Stimulated activated CD8-positive, alpha-beta memory T cell treated with anti-CD3 and anti-CD28 coated beads, Interleukin-7, amount 100 ng/mL, for 24 hours (primary cell): ENCODE results near the gene GUK1.

ENCODE experiments used
- DNase-seq: peaks from one replicate; pipeline ENCODE4 v3.0.0-alpha.2; 2020; ENCODE audit warnings: low read depth

GUK1 gene

GRCh38 chr1:228139931-228140723 lies at the start of gene GUK1:
TSS of gene GUK1 (plus strand) at chr1:228140279. CDS start at chr1:228140303, 24 bp downstream.
- DNase-seq = peak; percentile 98

DNA sequence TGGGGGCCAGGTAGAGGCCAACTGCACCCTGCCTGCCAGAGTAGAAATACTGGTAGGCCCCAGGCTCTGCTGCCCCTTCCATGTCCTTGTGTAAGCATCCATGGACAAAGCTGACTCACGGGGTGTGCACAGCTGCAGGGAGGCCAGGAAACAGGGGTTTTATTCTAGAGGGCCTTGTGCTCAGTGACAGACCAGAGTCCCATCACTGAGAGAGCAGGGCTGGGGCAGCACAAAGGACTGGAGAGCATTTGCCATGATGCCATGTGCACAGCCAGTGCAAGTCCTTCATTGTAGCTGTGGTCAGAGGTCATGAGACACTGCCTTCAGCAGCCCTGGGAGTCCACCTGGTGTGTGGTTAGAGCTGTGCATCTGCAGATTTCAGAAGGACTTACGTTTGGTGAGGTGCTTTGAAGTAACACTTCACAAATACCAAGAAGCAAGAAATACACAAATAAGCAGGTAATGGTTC lies 49.4 kb upstream of the GUK1 start:
- DNase-seq = no peak

DNA sequence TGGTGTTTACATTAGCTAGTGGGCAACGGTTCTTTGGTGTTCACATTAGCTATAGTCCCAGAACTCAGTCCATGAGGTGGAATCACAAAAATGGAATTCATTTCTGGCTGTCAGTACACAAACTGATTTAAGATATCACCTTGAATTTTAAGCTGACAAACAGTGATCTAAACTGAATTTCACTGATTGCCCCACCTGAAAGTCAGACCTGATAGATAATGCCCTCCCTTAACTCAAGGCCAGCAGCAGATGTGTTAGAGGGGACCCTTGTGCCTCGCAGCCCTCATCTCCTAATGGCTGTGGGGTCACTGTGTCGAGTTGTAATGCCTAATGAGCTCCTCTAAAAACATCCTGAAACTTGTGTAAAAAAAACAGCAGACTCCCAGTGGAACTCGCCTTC lies 49.0 kb upstream of the GUK1 start:
- DNase-seq = no peak

- DNase-seq = no peak
These were observed 47.6 kb upstream of the GUK1 start for GRCh38 chr1:228092342-228093049.

DNA sequence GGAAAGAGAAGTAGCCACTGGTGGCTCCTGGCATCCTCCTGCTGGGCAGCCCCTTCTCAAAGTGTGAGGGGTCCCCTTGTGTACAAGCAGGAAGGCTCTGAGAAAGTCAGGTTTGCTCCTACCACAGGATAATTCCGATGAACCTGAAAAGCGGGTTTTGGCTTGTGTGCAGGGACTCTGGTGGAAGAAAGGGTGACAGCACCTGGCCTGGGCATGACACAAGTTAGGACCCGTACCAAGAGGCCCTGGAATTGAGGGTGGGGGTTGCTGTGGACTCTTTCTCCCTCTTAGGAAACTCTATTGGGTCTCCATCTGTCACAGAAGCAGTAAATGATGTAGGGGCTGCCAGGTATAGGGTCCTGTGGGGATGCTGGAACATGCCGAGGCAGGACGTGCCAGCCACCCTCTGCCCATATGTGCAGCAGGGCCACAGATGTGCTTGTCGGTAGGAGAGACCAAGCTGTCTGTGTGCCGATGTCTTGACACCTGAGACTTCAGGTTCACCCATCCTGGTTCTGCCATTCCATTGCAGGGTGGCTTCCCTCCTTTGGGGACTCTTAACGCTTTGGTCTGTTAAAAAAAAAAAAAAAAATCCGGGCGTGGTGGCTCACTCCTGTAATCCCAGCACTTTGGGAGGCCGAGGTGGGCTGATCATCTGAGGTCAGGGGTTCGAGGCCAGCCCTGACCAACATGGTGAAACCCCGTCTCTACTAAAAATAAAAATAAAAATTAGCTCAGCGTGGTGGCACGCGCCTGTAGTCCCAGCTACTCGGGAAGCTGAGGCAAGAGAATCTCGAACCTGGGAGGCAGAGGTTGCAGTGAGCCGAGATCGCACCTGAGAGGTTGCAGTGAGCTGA lies 46.8 kb upstream of the GUK1 start:
- DNase-seq = no peak

DNA sequence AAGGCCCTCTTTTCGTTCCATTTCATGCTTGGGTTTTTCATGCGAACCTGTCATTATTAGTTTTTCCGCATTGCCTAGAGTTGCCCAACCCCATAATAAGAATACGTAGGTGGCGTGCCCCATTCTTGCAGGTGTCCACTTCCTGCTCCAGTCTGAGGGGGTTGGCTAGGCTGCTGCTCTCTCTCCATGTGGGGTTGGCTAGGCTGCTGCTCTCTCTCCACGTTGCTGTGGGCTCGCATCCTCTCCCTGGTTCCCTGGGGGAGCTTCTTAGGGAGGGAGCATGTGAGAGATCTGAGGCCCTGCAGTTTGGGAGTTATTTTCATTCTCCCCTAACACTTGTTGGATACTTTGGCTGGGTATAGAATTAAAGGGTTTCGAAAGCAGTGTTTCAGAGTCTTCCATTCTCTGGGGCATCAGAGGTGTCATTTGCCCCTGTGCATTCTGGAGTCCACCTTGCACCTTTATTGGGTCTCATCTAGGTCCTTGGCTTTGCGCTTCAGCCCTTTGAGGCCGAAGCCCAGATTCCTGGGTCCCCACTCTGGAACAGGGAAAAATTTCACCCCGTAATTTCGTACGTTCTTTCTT lies 45.6 kb upstream of the GUK1 start:
- DNase-seq = no peak

- no peak for DNase-seq
These were observed 44.9 kb upstream of the GUK1 start for GRCh38 chr1:228095161-228095560.

GRCh38 chr1:228095938-228096337 lies 44.1 kb upstream of the GUK1 start:
- DNase-seq = no peak

- no peak for DNase-seq
These were observed 43.4 kb upstream of the GUK1 start for GRCh38 chr1:228096416-228097332.

DNA sequence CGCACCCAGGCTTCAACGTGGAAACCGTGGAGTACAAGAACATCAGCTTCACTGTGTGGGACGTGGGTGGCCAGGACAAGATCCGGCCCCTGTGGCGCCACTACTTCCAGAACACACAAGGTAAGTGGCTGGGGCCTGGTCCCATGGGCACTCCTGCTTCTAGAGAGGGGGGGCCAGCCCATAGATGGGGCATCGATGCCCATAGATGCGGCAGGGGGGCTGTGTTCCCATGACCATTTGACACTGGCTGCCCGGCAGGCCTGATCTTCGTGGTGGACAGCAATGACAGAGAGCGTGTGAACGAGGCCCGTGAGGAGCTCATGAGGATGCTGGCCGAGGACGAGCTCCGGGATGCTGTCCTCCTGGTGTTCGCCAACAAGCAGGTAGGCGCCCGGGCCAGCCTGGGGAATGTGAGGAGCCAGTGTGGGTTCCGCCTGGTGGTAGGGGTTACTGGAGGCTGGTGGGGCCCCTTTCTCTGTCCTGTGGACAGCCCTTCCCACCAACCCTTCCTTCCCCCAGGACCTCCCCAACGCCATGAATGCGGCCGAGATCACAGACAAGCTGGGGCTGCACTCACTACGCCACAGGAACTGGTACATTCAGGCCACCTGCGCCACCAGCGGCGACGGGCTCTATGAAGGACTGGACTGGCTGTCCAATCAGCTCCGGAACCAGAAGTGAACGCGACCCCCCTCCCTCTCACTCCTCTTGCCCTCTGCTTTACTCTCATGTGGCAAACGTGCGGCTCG lies 42.6 kb upstream of the GUK1 start:
- no peak for DNase-seq

- no peak for DNase-seq
These were observed 41.7 kb upstream of the GUK1 start for GRCh38 chr1:228098323-228098931.

GRCh38 chr1:228099331-228099732 lies 40.7 kb upstream of the GUK1 start:
- DNase-seq = no peak

- DNase-seq = no peak
These were observed 39.1 kb upstream of the GUK1 start for GRCh38 chr1:228100822-228101613.

DNA sequence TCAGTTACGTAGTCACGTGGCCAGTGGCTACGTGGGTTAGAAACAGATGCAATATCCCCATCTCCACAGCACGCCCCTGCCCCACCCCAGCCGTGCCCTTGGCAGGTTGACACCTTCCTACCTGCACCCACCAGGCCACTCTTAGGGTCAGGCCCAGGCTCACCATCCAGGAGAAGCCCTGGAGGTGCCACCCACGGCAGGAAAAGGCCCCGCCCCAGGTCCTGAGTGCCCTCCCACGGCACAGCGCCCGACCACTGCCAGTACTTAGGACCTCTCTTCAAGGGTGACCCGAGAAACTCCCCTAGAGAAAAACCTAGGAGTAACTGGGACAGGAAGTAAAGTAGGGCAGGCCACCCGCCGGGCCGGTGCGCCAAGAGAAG lies 38.5 kb upstream of the GUK1 start:
- no peak for DNase-seq

GRCh38 chr1:228101994-228102790 lies 37.9 kb upstream of the GUK1 start:
- DNase-seq = no peak

DNA sequence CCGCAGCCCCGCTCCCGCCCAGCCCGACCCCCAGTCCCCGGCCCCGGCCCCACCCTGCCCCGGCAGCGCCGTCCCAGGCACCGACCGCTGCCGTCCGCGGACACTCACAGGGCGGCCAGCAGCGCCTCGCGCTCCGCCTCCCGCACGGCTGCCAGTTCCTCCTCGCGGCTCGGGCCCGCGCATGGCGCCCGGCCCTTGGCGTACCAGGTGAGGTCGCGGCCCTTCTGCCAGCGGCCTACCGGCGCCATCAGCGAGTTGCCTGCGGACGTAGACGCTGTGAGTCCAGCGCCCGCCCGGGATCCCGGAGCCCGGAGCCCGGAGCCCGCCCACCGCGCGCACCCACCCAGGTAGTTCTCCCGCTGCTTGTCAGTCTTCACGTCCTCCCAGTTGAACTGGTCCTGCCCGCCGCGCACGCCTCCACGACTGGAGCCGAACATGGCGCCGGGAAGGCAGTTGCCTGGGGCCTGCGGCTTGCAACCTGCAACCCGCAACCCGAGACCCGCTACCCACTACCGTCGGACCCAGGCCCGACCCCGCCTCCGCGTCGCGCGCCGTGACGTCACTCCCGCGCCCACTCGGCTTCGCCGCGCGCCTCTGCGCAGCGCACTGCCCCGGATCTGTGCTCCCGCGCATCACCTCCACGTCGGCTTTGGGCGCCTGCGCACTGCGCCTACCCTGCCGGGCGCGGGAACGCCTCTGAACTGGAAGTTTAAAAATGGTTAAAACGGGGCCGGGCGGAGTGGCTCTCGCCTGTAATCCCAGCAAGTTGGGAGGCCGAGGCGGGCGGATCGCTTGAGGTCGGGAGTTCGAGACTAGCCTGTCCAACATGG lies 37.1 kb upstream of the GUK1 start, which contains the start of gene C1orf35:
Gene C1orf35, minus strand, starts transcription at position 535 of the 830 bp plus-strand sequence. Its CDS starts 98 bp downstream, at position 437.
- DNase-seq = peak; percentile 93
